MM.1S (cell line): Measurements from ENCODE around the gene ORC2.

Experiments used
- EZH2 ChIP-seq: fragments of 300-600 bp; sonication (generic); optimal IDR thresholded peaks from 2 replicates; pipeline ENCODE3; 2017; ENCODE audit warnings: low read depth, mild to moderate bottlenecking, antibody characterized with exemption, low read length, mixed read lengths
- TF ChIP-seq, protein P1 (sequence below): fragments of 300-600 bp; sonication (generic); IDR thresholded peaks from 2 replicates; pipeline ENCODE4 v1.5.1; 2016; ENCODE audit warnings: antibody characterized with exemption, low read length, mixed read lengths

DNA sequence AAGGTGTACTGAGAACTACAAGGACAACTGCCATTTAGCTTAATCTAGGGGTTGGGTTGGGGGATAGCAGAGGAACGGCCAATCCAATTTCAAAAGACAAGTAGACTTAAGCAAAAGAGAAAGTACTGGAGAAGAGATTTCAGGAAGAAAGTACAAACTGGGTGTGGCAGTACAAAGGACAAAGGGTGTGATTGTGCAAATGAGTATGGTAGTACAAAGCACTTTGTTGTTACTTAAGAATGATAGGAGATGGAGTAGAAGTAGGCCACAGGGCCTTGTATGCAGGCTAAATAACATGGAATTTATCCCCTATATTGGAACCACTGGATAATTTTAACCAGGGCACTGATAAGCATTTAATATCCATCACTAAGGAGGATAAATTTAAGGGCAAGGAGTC, 4.7 kb upstream of the ORC2 start:
- TF ChIP-seq, protein P1, sequence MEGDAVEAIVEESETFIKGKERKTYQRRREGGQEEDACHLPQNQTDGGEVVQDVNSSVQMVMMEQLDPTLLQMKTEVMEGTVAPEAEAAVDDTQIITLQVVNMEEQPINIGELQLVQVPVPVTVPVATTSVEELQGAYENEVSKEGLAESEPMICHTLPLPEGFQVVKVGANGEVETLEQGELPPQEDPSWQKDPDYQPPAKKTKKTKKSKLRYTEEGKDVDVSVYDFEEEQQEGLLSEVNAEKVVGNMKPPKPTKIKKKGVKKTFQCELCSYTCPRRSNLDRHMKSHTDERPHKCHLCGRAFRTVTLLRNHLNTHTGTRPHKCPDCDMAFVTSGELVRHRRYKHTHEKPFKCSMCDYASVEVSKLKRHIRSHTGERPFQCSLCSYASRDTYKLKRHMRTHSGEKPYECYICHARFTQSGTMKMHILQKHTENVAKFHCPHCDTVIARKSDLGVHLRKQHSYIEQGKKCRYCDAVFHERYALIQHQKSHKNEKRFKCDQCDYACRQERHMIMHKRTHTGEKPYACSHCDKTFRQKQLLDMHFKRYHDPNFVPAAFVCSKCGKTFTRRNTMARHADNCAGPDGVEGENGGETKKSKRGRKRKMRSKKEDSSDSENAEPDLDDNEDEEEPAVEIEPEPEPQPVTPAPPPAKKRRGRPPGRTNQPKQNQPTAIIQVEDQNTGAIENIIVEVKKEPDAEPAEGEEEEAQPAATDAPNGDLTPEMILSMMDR = no peak
- no peak for TF ChIP-seq EZH2
